B cell (primary cell): ENCODE data around the gene SCO2. TPM values are rescaled to one million over a fixed set of nuclear protein-coding genes. Genes with fewer than 3 reads are reported as not detected.

Experiments
- ATAC-seq: fragments of 200-7000 bp; cut with Tn5 transposase; one replicate; pipeline ENCODE4 v1.10.0; 2021; ENCODE audit warnings: low read depth, mild to moderate bottlenecking, moderate number of reproducible peaks, moderate library complexity
- CTCF ChIA-PET: fragments of 350-600 bp; sonication (Branson Sonifier 250); formaldehyde crosslinking; loops from one replicate; lab custom pipeline; 2021; ENCODE audit warnings: antibody characterized with exemption, inconsistent platforms; lab: Charles Lee
- POLR2A ChIA-PET: fragments of 350-600 bp; sonication (Branson Sonifier 250); formaldehyde crosslinking; loops from one replicate; lab custom pipeline; 2021; ENCODE audit warnings: antibody characterized with exemption; lab: Charles Lee
- DNase-seq: peaks from one replicate; pipeline ENCODE4 v3.0.0; 2013
- H2AFZ ChIP-seq: 2 replicates; pipeline ENCODE4 v1.6.1; 2012; ENCODE audit warnings: mild to moderate bottlenecking, low read depth, low read length; ENCODE audit not compliant: insufficient read depth, poor library complexity, severe bottlenecking
- H3K27ac ChIP-seq, 2 donors: 1 replicate in 1 of 2; 2 replicates in 1 of 2; pipeline ENCODE4 v1.5.1; 2012 to 2013; ENCODE audit warnings: low read length in 2 of 2, mild to moderate bottlenecking in 2 of 2, moderate library complexity in 1 of 2
- H3K27me3 ChIP-seq, 4 experiments: fragments of 200-600 bp in 1 of 4; sonication (generic) in 1 of 4; replicated peaks in 1 of 4; 1 replicate in 2 of 4; 2 replicates in 2 of 4; pipeline versions ENCODE4 v1.6.1 to v1.7.0; 2013 to 2016; ENCODE audit warnings: low read length in 3 of 4, mild to moderate bottlenecking in 2 of 4, mixed read lengths in 1 of 4, moderate library complexity in 1 of 4; ENCODE audit not compliant: insufficient read depth in 4 of 4, control insufficient read depth in 3 of 4; ENCODE audit errors: control extremely low read depth in 1 of 4
- H3K36me3 ChIP-seq, 2 experiments: replicated peaks in 1 of 2; 1 replicate in 1 of 2; 2 replicates in 1 of 2; pipeline versions ENCODE4 v1.6.1 to v1.7.1; 2013; ENCODE audit warnings: low read length in 1 of 2; ENCODE audit not compliant: insufficient read depth in 2 of 2, control insufficient read depth in 1 of 2; ENCODE audit errors: control extremely low read depth in 1 of 2, extremely low read depth in 1 of 2
- H3K4me1 ChIP-seq, 2 donors: fragments of 200-600 bp in 1 of 2; sonication (generic) in 1 of 2; 1 replicate in 1 of 2; 2 replicates in 1 of 2; pipeline versions ENCODE4 v1.5.1 to v1.6.1; 2013 to 2017; ENCODE audit warnings: low read length in 2 of 2; ENCODE audit not compliant: control insufficient read depth in 2 of 2, insufficient read depth in 2 of 2
- H3K4me2 ChIP-seq: replicated peaks from 2 replicates; pipeline ENCODE3; 2012; ENCODE audit warnings: mild to moderate bottlenecking, low read depth, low read length; ENCODE audit not compliant: poor library complexity, severe bottlenecking
- H3K4me3 ChIP-seq, 5 experiments: fragments of 200-600 bp in 1 of 5; sonication (generic) in 1 of 5; 1 replicate in 3 of 5; 2 replicates in 2 of 5; pipeline versions ENCODE4 v1.5.1 to v1.7.0; 2011 to 2016; ENCODE audit warnings: low read length in 4 of 5, mild to moderate bottlenecking in 4 of 5, low read depth in 2 of 5, control low read depth in 1 of 5, moderate library complexity in 1 of 5; ENCODE audit not compliant: insufficient read depth in 1 of 5; ENCODE audit errors: control extremely low read depth in 1 of 5, extremely low read depth in 1 of 5
- H3K79me2 ChIP-seq: fragments of 200-600 bp; sonication (generic); one replicate; pipeline ENCODE4 v1.6.0; 2016; ENCODE audit warnings: low read length; ENCODE audit not compliant: control insufficient read depth, insufficient read depth
- H3K9ac ChIP-seq: fragments of 200-600 bp; sonication (generic); 2 replicates; pipeline ENCODE4 v1.6.1; 2017; ENCODE audit warnings: mild to moderate bottlenecking, low read length, moderate library complexity
- H3K9me3 ChIP-seq, 3 donors: one replicate each; pipeline versions ENCODE4 v1.6.1 to v1.7.1; 2013; ENCODE audit warnings: low read length in 2 of 3; ENCODE audit not compliant: control insufficient read depth in 2 of 3, insufficient read depth in 1 of 3; ENCODE audit errors: control extremely low read depth in 1 of 3
- H4K20me1 ChIP-seq: 2 replicates; pipeline ENCODE4 v1.6.0; 2012; ENCODE audit warnings: mild to moderate bottlenecking, low read length; ENCODE audit not compliant: insufficient read depth, control insufficient read depth, poor library complexity, severe bottlenecking
- H3K27ac Mint-ChIP-seq: one replicate; pipeline ENCODE4 v1.8.0; 2021; ENCODE audit warnings: mixed read lengths
- H3K27me3 Mint-ChIP-seq: one replicate; pipeline ENCODE4 v1.8.0; 2021; ENCODE audit warnings: mixed read lengths
- H3K4me1 Mint-ChIP-seq: one replicate; pipeline ENCODE4 v1.8.0; 2021; ENCODE audit warnings: mixed read lengths
- H3K4me3 Mint-ChIP-seq: one replicate; pipeline ENCODE4 v1.8.0; 2021; ENCODE audit warnings: mixed read lengths
- H3K9me3 Mint-ChIP-seq: one replicate; pipeline ENCODE4 v1.8.0; 2022; ENCODE audit warnings: mixed read lengths; ENCODE audit not compliant: insufficient read depth
- EZH2 ChIP-seq: IDR thresholded peaks from 2 replicates; pipeline ENCODE4 v1.6.1; 2012; ENCODE audit warnings: borderline replicate concordance, low read depth, mild to moderate bottlenecking, moderate library complexity, low read length; ENCODE audit not compliant: insufficient read depth, poor library complexity, severe bottlenecking
- WGBS: methylation state at CpG from one replicate; pipeline ENCODE4 v1.1.5; 2013; ENCODE audit warnings: missing lambda C conversion rate; ENCODE audit not compliant: insufficient coverage; 5-methylcytosine and 5-hydroxymethylcytosine counted together
- intact Hi-C: fragments of 100-400 bp; cut with micrococcal nuclease; formaldehyde crosslinking; loops from one replicate; pipeline ENCODE4 v1.10.0; 2022
- polyA plus RNA-seq: library from polyadenylated mRNA; depleted of rRNA; stranded (reverse); fragments of >200 nt; gene quantifications from 2 replicates; pipeline ENCODE4 v1.2.3, GENCODE V29; 2012
- total RNA-seq, 2 donors: library from RNA; stranded (reverse); fragments of 120-200 nt in 1 of 2; gene quantifications; 1 replicate in 1 of 2; 2 replicates in 1 of 2; pipeline versions ENCODE4 v1.2.3 to v1.2.4, GENCODE V29; 2013 to 2022
- TF ChIP-seq, protein P1 (sequence below): fragments of 200-600 bp; IDR thresholded peaks from one replicate; pipeline ENCODE4 v1.8.0; 2022; ENCODE audit warnings: antibody characterized with exemption, mild to moderate bottlenecking

SCO2 gene
- total and polyA plus RNA-seq, 2 donors (not counting 1 experiment from before 2014, with no cell fraction given): 1.1 to 14.2 TPM

DNA sequence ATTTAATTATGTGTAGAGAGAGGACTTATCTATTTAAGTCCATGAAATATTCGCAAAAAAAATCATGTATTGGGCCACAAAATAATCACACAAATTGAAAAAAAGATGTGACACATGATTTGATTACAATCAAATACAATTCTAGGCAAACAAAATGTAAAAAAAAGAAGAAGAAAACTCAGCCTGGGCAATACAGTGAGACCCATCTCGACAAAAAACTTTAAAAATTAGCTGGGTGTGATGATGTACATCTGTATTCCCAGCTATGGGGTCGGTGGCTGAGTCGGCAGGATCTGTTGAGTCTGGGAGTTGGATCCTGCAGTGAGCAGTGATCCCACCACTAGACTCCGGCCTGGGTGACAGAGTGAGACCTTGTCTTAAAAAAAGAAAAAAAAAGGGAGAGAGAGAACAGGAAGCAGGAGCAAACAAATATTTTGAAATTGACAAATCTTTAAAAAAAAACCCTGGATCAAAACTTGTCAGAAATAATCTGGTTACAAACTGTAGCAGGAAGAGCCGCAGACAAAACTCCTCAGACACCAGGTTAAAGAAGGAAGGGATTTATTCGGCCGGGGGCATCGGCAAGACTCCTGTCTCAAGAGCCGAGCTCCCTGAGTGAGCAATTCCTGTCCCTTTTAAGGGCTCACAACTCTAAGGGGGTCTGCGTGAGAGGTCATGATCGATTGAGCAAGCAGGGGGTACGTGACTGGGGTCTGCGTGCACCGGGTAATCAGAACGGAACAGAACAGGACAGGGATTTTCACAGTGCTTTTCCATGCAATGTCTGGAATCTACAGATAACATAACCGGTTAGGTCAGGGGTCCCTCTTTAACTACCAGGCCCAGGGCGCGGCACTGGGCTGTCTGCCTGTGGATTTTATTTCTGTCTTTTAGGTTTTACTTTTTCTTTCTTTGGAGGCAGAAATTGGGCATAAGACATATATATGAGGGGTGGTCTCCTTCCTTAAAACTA is 7.7 kb upstream of the SCO2 start:
- ATAC-seq: no peak
- 94% methylated on average over 10 of the region's 19 CpGs for WGBS

More for the DNA sequence above, 7.7 kb upstream of the SCO2 start:
- H3K79me2 ChIP-seq: peaks cover 17% of the 10 kb centered on the region
- peak overlapping the region in 1 of 5 experiments; percentile 95 for H3K4me3 ChIP-seq
- POLR2A ChIA-PET: interaction anchor here (1.1 to 4.6 kb wide), 5 partner anchors 7 to 88 kb away, joined by 3 to 40 read pairs (median 20); partner anchors contain the start of genes LMF2 and NCAPH2
- peaks cover 0 to 9% (median 0%) of the 10 kb centered on the region in 3 donors for H3K9me3 ChIP-seq
- H3K9ac ChIP-seq: peak overlapping the region; percentile 97
- Mint-ChIP-seq H3K4me3 (peak overlapping the region; percentile 95), H3K4me1 (peaks cover 46% of the 10 kb centered on the region), H3K27ac (peak overlapping the region; percentile 99), H3K27me3 (no peaks in the 10 kb centered on the region), H3K9me3 (no peaks in the 10 kb centered on the region)
- H3K4me1 ChIP-seq: peaks cover 17 to 61% of the 10 kb centered on the region in 2 donors
- intact Hi-C loops: no loop called here
- H4K20me1 ChIP-seq: no peaks in the 10 kb centered on the region
- CTCF ChIA-PET: no interaction called here
- H2AFZ ChIP-seq: no peak overlapping the region
- DNase-seq: peak; percentile 10
- peak overlapping the region; percentile 99 to 100 for H3K27ac ChIP-seq
- no peaks in the 10 kb centered on the region for H3K36me3 ChIP-seq
- H3K27me3 ChIP-seq: no peaks in the 10 kb centered on the region
- TF ChIP-seq, protein P1, sequence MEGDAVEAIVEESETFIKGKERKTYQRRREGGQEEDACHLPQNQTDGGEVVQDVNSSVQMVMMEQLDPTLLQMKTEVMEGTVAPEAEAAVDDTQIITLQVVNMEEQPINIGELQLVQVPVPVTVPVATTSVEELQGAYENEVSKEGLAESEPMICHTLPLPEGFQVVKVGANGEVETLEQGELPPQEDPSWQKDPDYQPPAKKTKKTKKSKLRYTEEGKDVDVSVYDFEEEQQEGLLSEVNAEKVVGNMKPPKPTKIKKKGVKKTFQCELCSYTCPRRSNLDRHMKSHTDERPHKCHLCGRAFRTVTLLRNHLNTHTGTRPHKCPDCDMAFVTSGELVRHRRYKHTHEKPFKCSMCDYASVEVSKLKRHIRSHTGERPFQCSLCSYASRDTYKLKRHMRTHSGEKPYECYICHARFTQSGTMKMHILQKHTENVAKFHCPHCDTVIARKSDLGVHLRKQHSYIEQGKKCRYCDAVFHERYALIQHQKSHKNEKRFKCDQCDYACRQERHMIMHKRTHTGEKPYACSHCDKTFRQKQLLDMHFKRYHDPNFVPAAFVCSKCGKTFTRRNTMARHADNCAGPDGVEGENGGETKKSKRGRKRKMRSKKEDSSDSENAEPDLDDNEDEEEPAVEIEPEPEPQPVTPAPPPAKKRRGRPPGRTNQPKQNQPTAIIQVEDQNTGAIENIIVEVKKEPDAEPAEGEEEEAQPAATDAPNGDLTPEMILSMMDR: no peak
- TF ChIP-seq EZH2: no peak
- H3K4me2 ChIP-seq: peak overlapping the region; percentile 84
